GM12892 (cell line): Measurements from ENCODE around the gene DSCAML1.

ENCODE experiments used
- POLR2AphosphoS5 ChIP-seq: IDR thresholded peaks from 2 replicates; pipeline ENCODE4 v1.6.1; 2011; ENCODE audit warnings: low read depth, low read length, control low read depth
- TAF1 ChIP-seq: IDR thresholded peaks from 2 replicates; pipeline ENCODE4 v1.6.1; 2011; ENCODE audit warnings: low read depth, mild to moderate bottlenecking, control low read depth, low read length, borderline replicate concordance

DNA sequence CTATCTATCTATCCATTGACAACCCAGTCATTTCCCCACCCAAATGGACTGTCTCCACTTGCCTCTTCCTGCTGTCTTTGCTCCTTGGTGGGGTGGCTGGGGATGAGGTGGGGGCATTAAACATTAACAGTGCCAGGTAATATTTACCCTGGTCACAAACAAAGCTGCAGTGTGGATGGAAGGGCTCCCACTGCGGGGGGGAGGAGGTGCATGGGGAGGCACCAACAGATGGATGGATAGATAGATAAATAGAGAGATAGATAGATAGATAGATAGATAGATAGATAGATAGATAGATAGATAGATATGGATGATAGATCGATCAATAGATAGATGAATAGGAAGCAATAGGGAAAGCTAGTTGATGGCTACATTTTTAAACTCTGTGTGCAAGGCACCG lies 29.8 kb upstream of the DSCAML1 start:
- TF ChIP-seq TAF1 = no peak
- no peak for TF ChIP-seq POLR2AphosphoS5
